Mammary epithelial cell (primary cell): ENCODE measurements around the gene EVX2.
A peak's percentile ranks its signal among the peaks of the same experiment; 100 is the strongest.

Experiments
- EZH2 ChIP-seq: IDR thresholded peaks from 2 replicates; pipeline ENCODE4 v1.6.1; 2012; ENCODE audit warnings: low read length, inconsistent platforms, borderline replicate concordance
- TF ChIP-seq, protein P1 (sequence below), 2 donors: IDR thresholded peaks in 1 of 2; conservative IDR thresholded peaks in 1 of 2; 2 replicates each; pipeline ENCODE4 v1.5.1; 2011 to 2012; ENCODE audit warnings: inconsistent platforms in 2 of 2, low read length in 2 of 2, mild to moderate bottlenecking in 2 of 2, control low read depth in 1 of 2, low read depth in 1 of 2; ENCODE audit not compliant: insufficient read depth in 1 of 2; ENCODE audit errors: extremely low read depth in 1 of 2

DNA sequence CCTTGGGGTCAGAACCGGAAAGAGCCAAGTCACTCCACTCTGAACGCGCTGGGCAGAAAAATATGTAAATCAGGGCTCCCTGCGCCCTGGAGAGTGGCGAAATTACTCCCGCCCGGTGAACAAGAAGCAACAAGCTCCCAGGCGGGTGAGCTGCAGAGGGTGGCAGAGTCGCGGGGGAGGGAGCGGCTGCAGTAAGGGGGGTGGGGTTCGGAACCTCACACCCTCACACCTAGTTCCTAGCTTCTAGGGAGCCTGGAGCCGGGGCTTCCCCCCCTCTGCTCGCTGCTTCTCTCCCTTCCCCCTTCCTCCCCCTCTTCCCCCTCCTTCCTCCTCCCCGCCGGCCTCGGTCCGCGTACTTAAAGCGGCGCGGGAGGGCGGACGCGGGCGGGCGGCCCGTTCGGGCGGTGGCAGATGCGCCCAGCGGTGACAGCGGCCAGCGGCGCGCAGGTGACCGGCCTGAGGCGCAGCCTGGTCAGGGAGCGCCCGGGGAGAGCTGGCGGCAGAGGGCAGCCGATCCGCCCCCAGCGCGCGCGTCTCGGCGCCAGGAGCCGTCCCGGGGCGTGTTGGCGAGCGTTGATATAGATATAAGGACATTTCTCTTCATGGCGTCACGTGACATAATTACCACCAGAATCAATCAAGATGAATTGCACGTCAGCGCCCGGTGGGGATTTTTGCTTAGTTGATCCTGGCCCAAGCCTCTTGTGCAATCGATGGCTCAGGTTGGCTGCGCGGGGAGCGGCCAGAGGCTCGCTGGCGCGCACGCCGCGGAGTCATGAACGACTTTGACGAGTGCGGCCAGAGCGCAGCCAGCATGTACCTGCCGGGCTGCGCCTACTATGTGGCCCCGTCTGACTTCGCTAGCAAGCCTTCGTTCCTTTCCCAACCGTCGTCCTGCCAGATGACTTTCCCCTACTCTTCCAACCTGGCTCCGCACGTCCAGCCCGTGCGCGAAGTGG, 23.1 kb upstream of the EVX2 start, which contains the start of gene HOXD11:
- TF ChIP-seq, protein P1, sequence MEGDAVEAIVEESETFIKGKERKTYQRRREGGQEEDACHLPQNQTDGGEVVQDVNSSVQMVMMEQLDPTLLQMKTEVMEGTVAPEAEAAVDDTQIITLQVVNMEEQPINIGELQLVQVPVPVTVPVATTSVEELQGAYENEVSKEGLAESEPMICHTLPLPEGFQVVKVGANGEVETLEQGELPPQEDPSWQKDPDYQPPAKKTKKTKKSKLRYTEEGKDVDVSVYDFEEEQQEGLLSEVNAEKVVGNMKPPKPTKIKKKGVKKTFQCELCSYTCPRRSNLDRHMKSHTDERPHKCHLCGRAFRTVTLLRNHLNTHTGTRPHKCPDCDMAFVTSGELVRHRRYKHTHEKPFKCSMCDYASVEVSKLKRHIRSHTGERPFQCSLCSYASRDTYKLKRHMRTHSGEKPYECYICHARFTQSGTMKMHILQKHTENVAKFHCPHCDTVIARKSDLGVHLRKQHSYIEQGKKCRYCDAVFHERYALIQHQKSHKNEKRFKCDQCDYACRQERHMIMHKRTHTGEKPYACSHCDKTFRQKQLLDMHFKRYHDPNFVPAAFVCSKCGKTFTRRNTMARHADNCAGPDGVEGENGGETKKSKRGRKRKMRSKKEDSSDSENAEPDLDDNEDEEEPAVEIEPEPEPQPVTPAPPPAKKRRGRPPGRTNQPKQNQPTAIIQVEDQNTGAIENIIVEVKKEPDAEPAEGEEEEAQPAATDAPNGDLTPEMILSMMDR (conservative IDR thresholded peaks at IDR 0.05 in 1 of 2, IDR thresholded peaks at IDR 0.05 in 1 of 2; ENCODE audit: extremely low read depth in 1 of 2, insufficient read depth in 1 of 2, low read depth in 1 of 2, low read length in 2 of 2): no peak
- peak; percentile 93 for TF ChIP-seq EZH2
